ENCODE measurements around the gene KCNB1.

The KCNB1 gene

DNA sequence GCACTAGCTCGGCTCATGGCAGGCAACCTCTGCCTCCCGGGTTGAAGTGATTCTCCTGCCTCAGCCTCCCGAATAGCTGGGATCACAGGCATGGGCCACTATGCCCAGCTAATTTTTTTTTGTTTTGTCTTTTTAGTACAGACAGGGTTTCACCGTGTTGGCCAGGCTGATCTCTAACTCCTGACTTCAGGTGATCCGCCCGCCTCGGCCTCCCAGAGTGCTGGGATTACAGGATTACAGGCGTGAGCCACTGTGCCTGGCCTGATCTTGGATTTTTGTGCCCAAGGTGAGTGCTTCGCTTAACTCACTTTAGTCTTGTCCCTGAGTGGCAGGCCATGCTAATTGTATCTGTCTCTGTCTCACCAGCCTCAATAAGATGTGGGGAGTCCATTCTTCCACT, 78.6 kb downstream of the KCNB1 start:
- DNase-seq (ENCODE audit: low spot score): no peak
- TF ChIP-seq CTCF (IDR thresholded peaks at IDR 0.05; ENCODE audit: borderline replicate concordance, control extremely low read depth, extremely low read depth, insufficient read depth, missing control alignments): no peak
- in situ Hi-C loops (cut with MboI; ENCODE audit: low sequenced_read_pairs, unreplicated experiment): no loop called here

GRCh38 chr20:49403012-49403411, 79.5 kb downstream of the KCNB1 start:
- no peak for DNase-seq (ENCODE audit: low spot score)
- in situ Hi-C loops (cut with MboI; ENCODE audit: low sequenced_read_pairs, unreplicated experiment): no loop called here
- no peak for TF ChIP-seq CTCF (IDR thresholded peaks at IDR 0.05; ENCODE audit: borderline replicate concordance, control extremely low read depth, extremely low read depth, insufficient read depth, missing control alignments)

DNA sequence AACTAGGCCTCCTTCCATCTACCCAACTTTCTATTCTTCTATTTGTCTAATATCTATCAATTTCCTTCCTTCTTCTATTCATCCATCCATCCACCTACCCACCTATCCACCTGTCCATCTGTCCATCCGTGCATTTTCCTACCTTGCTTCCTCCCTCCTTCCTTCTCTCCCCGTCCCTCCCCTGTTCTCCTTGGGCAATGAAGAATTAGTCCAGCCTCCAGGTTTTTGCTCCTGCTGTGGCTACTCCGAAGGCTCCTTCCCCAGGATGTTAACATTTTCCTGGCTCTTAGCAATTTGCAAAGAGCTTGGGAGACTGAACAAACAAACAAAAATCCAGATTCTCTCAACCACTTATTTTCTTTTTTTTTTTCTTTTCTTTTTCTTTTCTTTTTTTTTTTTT, 81.6 kb downstream of the KCNB1 start:
- TF ChIP-seq CTCF (IDR thresholded peaks at IDR 0.05; ENCODE audit: borderline replicate concordance, control extremely low read depth, extremely low read depth, insufficient read depth, missing control alignments): no peak
- in situ Hi-C loops (cut with MboI; ENCODE audit: low sequenced_read_pairs, unreplicated experiment): no loop called here
- no peak for DNase-seq (ENCODE audit: low spot score)

GRCh38 chr20:49400410-49400809, 82.1 kb downstream of the KCNB1 start:
- in situ Hi-C loops (cut with MboI; ENCODE audit: low sequenced_read_pairs, unreplicated experiment): no loop called here
- no peak for DNase-seq (ENCODE audit: low spot score)
- TF ChIP-seq CTCF (IDR thresholded peaks at IDR 0.05; ENCODE audit: borderline replicate concordance, control extremely low read depth, extremely low read depth, insufficient read depth, missing control alignments): no peak

DNA sequence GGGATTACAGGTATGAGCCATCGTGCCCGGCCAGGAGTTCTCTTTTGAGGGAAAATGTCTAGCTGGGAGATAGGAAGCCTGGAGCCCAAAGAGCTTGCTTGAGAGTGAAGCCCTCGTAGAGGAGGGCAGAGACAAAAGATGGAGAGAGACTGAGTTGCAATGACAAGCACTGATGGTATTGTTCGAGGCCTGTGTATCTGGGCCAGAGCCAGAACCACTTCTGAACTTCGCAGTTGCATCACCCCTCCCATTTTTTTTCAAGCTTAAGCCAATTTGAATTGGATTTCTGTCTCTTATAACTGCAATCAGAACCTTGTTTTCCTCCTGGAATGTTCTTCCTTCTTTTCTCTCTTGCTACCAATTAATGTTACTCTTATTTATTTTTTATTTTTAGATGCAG, 83.1 kb downstream of the KCNB1 start:
- no peak for TF ChIP-seq CTCF (IDR thresholded peaks at IDR 0.05; ENCODE audit: borderline replicate concordance, control extremely low read depth, extremely low read depth, insufficient read depth, missing control alignments)
- in situ Hi-C loops (cut with MboI; ENCODE audit: low sequenced_read_pairs, unreplicated experiment): no loop called here
- no peak for DNase-seq (ENCODE audit: low spot score)

DNA sequence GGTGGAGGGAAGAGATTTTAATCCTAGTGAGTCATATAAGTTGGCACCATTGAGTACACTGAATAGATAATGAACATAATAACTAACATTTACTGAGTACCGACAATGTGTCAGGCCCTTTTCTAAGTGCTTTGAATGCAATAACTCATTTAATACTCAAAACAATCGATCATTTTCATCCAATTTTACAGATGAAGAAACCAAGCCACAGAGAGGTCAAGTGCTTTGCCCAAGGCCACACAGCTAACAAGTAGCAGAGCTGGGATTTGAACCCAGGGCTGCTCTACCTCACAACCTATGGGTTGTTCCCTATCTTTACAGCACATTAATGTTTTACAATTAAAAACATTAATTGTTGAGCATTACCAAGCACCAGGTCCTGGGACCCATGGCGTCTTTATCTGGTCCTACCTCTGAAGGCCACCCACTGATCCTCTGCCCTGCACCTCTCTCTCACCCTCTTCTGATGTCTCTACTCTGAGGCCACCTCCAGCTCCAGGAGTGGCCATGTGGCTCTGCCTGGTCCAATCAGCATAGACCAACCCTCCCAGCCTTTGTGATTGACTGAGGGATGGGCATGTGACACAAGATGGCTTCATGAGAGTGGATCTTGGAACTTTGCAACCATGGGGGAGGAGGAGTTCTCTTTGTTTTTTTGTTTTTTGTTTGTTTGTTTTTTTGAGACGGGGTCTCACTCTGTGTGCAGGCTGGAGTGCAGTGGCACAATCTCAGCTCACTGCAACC, 83.9 kb downstream of the KCNB1 start:
- in situ Hi-C loops (cut with MboI; ENCODE audit: low sequenced_read_pairs, unreplicated experiment): no loop called here
- no peak for DNase-seq (ENCODE audit: low spot score)
- no peak for TF ChIP-seq CTCF (IDR thresholded peaks at IDR 0.05; ENCODE audit: borderline replicate concordance, control extremely low read depth, extremely low read depth, insufficient read depth, missing control alignments)

All from GM13976 (cell line).